PFSK-1 (cell line): ENCODE data around the gene TP53BP1. TPM values are rescaled to one million over a fixed set of nuclear protein-coding genes. Genes with fewer than 3 reads are reported as not detected.

Experiments used
- FOXP2 ChIP-seq: optimal IDR thresholded peaks from 2 replicates; pipeline ENCODE3; 2011; ENCODE audit warnings: borderline replicate concordance, control low read depth, inconsistent platforms; ENCODE audit not compliant: insufficient read depth; ENCODE audit errors: extremely low read length, extremely low read depth
- POLR2AphosphoS5 ChIP-seq: IDR thresholded peaks from 2 replicates; pipeline ENCODE4 v1.6.1; 2012; ENCODE audit warnings: low read depth, mild to moderate bottlenecking, control low read depth, low read length, moderate library complexity
- REST ChIP-seq, 2 experiments: IDR thresholded peaks; 2 replicates each; pipeline versions ENCODE4 v1.6.1 to v1.8.0; 2011 to 2012; ENCODE audit warnings: low read depth in 2 of 2, low read length in 2 of 2, control low read depth in 1 of 2, inconsistent platforms in 1 of 2, mild to moderate bottlenecking in 1 of 2, moderate library complexity in 1 of 2; ENCODE audit not compliant: insufficient read depth in 1 of 2
- SIN3A ChIP-seq: IDR thresholded peaks from 2 replicates; pipeline ENCODE4 v1.6.1; 2012; ENCODE audit warnings: mild to moderate bottlenecking, low read length, moderate library complexity, borderline replicate concordance; ENCODE audit not compliant: insufficient read depth
- TAF1 ChIP-seq: IDR thresholded peaks from 2 replicates; pipeline ENCODE4 v1.6.1; 2012; ENCODE audit warnings: low read length, control low read depth, borderline replicate concordance; ENCODE audit not compliant: insufficient read depth
- polyA plus RNA-seq: library from polyadenylated mRNA; unstranded; fragments of >200 nt; gene quantifications from one replicate; pipeline ENCODE4 v1.2.1, GENCODE V29; 2012; ENCODE audit warnings: low read depth, missing spikeins; ENCODE audit not compliant: insufficient read length

The TP53BP1 gene
- polyA plus RNA-seq = 34.5 TPM

- TF ChIP-seq SIN3A (peak; percentile 82; the same call in 1 of the 2 replicates), REST (IDR thresholded peaks at IDR 0.05; ENCODE audit: insufficient read depth in 1 of 2, low read depth in 2 of 2, low read length in 2 of 2) (no peak), FOXP2 (no peak), TAF1 (0 out of 2 replicates have a peak, but pooled peaks have one; percentile 9), POLR2AphosphoS5 (peak; percentile 59; the same call in 1 of the 2 replicates)
Observed at GRCh38 chr15:43492673-43493601, at the start of gene TP53BP1. TSS of gene TP53BP1 (minus strand) at chr15:43493156. CDS start at chr15:43493043, 113 bp downstream.

- TF ChIP-seq SIN3A = no peak
- no peak for TF ChIP-seq POLR2AphosphoS5
- TF ChIP-seq TAF1 = no peak
- TF ChIP-seq FOXP2 = no peak
- no peak for TF ChIP-seq REST (IDR thresholded peaks at IDR 0.05; ENCODE audit: insufficient read depth in 1 of 2, low read depth in 2 of 2, low read length in 2 of 2)
Observed at GRCh38 chr15:43541785-43542184, 48.8 kb upstream of the TP53BP1 start.

GRCh38 chr15:43538091-43538490 is 45.1 kb upstream of the TP53BP1 start:
- no peak for TF ChIP-seq SIN3A
- no peak for TF ChIP-seq REST (IDR thresholded peaks at IDR 0.05; ENCODE audit: insufficient read depth in 1 of 2, low read depth in 2 of 2, low read length in 2 of 2)
- no peak for TF ChIP-seq FOXP2
- TF ChIP-seq TAF1 = no peak
- no peak for TF ChIP-seq POLR2AphosphoS5

- TF ChIP-seq FOXP2 (no peak), TAF1 (no peak), REST (IDR thresholded peaks at IDR 0.05; ENCODE audit: insufficient read depth in 1 of 2, low read depth in 2 of 2, low read length in 2 of 2) (no peak), POLR2AphosphoS5 (no peak), SIN3A (no peak)
Observed at GRCh38 chr15:43534897-43535296, 41.9 kb upstream of the TP53BP1 start.
